ENCODE data around the gene CD34.
A peak's percentile ranks its signal among the peaks of the same experiment; 100 is the strongest.

GRCh38 chr1:207861442-207862177 is 49.3 kb downstream of the CD34 start:
- TF ChIP-seq, protein P1, sequence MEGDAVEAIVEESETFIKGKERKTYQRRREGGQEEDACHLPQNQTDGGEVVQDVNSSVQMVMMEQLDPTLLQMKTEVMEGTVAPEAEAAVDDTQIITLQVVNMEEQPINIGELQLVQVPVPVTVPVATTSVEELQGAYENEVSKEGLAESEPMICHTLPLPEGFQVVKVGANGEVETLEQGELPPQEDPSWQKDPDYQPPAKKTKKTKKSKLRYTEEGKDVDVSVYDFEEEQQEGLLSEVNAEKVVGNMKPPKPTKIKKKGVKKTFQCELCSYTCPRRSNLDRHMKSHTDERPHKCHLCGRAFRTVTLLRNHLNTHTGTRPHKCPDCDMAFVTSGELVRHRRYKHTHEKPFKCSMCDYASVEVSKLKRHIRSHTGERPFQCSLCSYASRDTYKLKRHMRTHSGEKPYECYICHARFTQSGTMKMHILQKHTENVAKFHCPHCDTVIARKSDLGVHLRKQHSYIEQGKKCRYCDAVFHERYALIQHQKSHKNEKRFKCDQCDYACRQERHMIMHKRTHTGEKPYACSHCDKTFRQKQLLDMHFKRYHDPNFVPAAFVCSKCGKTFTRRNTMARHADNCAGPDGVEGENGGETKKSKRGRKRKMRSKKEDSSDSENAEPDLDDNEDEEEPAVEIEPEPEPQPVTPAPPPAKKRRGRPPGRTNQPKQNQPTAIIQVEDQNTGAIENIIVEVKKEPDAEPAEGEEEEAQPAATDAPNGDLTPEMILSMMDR (IDR thresholded peaks at IDR 0.05) = no peak
- TF ChIP-seq POLR2A (IDR thresholded peaks at IDR 0.05) = peak in 1 of 2 donors; percentile 26
